ENCODE results near the gene NELFE.

The NELFE gene

GRCh38 chr6:31920811-31921210, 38.0 kb downstream of the NELFE start:
- Histone ChIP-seq H3K36me3 (no peaks in the 10 kb centered on the region), H3K27ac (no peak overlapping the region), H3K27me3 (no peaks in the 10 kb centered on the region), H3K4me3 (ENCODE audit: low read depth in 1 of 2, low read length in 1 of 2) (no peak overlapping the region), H3K9me3 (no peaks in the 10 kb centered on the region), H3K4me1 (ENCODE audit: control insufficient read depth in 1 of 2, insufficient read depth in 1 of 2, low read depth in 1 of 2, low read length in 1 of 2) (no peaks in the 10 kb centered on the region)
- TF ChIP-seq, protein P1, sequence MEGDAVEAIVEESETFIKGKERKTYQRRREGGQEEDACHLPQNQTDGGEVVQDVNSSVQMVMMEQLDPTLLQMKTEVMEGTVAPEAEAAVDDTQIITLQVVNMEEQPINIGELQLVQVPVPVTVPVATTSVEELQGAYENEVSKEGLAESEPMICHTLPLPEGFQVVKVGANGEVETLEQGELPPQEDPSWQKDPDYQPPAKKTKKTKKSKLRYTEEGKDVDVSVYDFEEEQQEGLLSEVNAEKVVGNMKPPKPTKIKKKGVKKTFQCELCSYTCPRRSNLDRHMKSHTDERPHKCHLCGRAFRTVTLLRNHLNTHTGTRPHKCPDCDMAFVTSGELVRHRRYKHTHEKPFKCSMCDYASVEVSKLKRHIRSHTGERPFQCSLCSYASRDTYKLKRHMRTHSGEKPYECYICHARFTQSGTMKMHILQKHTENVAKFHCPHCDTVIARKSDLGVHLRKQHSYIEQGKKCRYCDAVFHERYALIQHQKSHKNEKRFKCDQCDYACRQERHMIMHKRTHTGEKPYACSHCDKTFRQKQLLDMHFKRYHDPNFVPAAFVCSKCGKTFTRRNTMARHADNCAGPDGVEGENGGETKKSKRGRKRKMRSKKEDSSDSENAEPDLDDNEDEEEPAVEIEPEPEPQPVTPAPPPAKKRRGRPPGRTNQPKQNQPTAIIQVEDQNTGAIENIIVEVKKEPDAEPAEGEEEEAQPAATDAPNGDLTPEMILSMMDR (IDR thresholded peaks at IDR 0.05): no peak

DNA sequence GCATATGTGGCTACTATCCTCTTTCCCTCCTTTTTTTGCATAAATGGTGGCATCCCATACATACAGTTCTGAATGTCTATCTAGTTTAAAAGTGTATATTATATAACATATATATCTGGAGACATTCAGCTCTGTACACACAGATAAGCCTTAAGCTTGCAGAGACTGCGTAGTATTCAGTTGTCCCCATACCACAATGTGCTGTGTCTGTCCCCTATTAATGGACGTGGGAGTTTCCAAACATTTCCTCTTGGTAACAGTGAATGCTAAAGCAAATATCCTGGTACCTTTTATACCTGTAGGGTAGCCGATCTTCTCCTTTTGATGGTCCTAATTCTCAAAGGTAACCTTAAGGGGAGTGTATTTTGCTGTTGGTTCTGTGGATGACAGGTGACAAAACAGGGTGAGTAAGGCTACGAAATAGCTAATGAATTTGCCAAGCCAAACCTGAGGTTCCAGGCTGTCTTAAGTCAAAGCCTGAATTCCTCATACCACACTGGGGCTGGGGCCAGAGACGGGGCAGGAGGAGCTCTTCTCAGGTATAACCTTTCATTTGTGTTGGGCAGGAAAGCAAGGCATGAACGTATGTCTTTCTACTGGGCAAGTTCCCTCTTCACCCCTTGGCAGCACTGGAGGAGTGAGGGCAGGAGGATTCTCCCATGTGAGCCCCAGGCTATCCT, 39.0 kb downstream of the NELFE start:
- no peak overlapping the region for H3K27ac ChIP-seq
- no peaks in the 10 kb centered on the region for H3K27me3 ChIP-seq
- no peaks in the 10 kb centered on the region for H3K9me3 ChIP-seq
- TF ChIP-seq, protein P1 (IDR thresholded peaks at IDR 0.05): no peak
- no peaks in the 10 kb centered on the region for H3K36me3 ChIP-seq
- no peaks in the 10 kb centered on the region for H3K4me1 ChIP-seq (ENCODE audit: control insufficient read depth in 1 of 2, insufficient read depth in 1 of 2, low read depth in 1 of 2, low read length in 1 of 2)
- no peak overlapping the region for H3K4me3 ChIP-seq (ENCODE audit: low read depth in 1 of 2, low read length in 1 of 2)

DNA sequence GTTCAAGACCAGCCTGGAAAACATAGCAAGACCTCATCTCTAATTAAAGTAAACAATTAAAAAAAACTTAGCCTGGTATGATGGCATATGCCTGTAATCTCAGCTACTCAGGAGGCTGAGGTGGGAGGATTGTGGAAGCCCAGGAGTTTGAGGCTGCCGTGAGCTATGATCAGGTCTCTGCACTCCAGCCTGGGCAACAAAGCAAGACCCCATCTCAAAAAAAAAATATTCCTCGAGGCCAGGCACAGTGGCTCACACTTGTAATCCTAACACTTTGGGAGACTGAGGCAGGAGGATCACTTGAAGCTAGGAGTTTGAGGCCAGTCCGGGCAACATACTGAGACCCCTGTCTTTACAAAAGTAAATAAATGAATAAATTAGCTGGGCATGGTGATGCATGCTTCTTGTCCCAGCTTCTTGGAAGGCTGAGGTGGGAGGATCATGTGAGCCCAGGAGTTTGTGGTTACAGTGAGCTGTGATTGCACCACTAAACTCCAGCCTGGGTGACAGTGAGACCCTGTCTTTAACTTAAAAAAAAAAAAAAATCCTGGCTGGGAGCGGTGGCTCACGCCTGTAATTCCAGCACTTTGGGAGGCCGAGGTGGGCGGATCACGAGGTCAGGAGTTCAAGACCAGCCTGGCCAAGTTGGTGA, 40.6 kb downstream of the NELFE start:
- H3K36me3 ChIP-seq: no peaks in the 10 kb centered on the region
- H3K27ac ChIP-seq: no peak overlapping the region
- H3K4me1 ChIP-seq (ENCODE audit: control insufficient read depth in 1 of 2, insufficient read depth in 1 of 2, low read depth in 1 of 2, low read length in 1 of 2): no peaks in the 10 kb centered on the region
- TF ChIP-seq, protein P1 (IDR thresholded peaks at IDR 0.05): no peak
- no peaks in the 10 kb centered on the region for H3K9me3 ChIP-seq
- H3K27me3 ChIP-seq: no peaks in the 10 kb centered on the region
- H3K4me3 ChIP-seq (ENCODE audit: low read depth in 1 of 2, low read length in 1 of 2): no peak overlapping the region

DNA sequence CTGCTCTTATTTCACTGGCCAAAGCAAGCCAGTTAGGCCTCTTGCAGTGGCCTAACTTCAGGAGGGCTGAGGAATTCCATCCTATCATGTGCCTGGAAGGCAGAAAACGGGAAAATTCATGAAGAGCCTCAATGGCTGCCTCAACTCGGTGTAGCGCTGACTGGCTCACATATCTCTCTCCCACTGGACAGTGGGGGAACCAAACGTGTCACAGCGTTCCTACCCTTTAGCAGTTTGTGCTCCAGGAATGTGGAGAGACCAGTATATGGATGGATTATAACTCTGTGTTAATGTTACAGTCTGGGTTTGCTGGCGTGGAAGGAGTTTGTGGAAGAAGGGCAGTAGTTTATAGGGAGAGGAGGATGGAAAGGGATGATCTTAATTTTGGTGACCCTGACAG, 43.0 kb downstream of the NELFE start:
- H3K4me1 ChIP-seq (ENCODE audit: control insufficient read depth in 1 of 2, insufficient read depth in 1 of 2, low read depth in 1 of 2, low read length in 1 of 2): no peaks in the 10 kb centered on the region
- TF ChIP-seq, protein P1 (IDR thresholded peaks at IDR 0.05): no peak

GRCh38 chr6:31915351-31915750, 43.4 kb downstream of the NELFE start:
- Histone ChIP-seq H3K27ac (no peak overlapping the region), H3K4me1 (ENCODE audit: control insufficient read depth in 1 of 2, insufficient read depth in 1 of 2, low read depth in 1 of 2, low read length in 1 of 2) (no peaks in the 10 kb centered on the region), H3K27me3 (no peaks in the 10 kb centered on the region), H3K36me3 (no peaks in the 10 kb centered on the region), H3K4me3 (ENCODE audit: low read depth in 1 of 2, low read length in 1 of 2) (no peak overlapping the region), H3K9me3 (no peaks in the 10 kb centered on the region)
- TF ChIP-seq, protein P1 (IDR thresholded peaks at IDR 0.05): no peak

More for the DNA sequence above, 43.0 kb downstream of the NELFE start:
- no peak overlapping the region for H3K4me3 ChIP-seq (ENCODE audit: low read depth in 1 of 2, low read length in 1 of 2)
- H3K27me3 ChIP-seq: no peaks in the 10 kb centered on the region
- H3K27ac ChIP-seq: no peak overlapping the region
- H3K36me3 ChIP-seq: no peaks in the 10 kb centered on the region
- no peaks in the 10 kb centered on the region for H3K9me3 ChIP-seq
